Measurements from ENCODE around the gene NAT16. TPM values are rescaled to one million over a fixed set of nuclear protein-coding genes. Genes with fewer than 3 reads are reported as not detected.

NAT16 gene
- total and polyA plus RNA-seq, 2 of the 8 experiments (the other 6 are each of a cell fraction or from before 2014, with no cell fraction given), result 0.26 to 0.84 TPM

- TF ChIP-seq ATF2 (IDR thresholded peaks at IDR 0.05; ENCODE audit: low read length), result no peak
- no peak for TF ChIP-seq SIRT6 (IDR thresholded peaks at IDR 0.05; ENCODE audit: low read length)
- no peak for TF ChIP-seq CEBPB (IDR thresholded peaks at IDR 0.05; ENCODE audit: low read depth, low read length)
- TF ChIP-seq BACH1 (IDR thresholded peaks at IDR 0.05; ENCODE audit: low read length), result no peak
- no peak for TF ChIP-seq SP2 (IDR thresholded peaks at IDR 0.05; ENCODE audit: low read length)
- TF ChIP-seq BCL11A (IDR thresholded peaks at IDR 0.05; ENCODE audit: low read depth in 2 of 2, low read length in 2 of 2), result no peak
- TF ChIP-seq RBBP5 (IDR thresholded peaks at IDR 0.05; ENCODE audit: borderline replicate concordance, low read depth, low read length), result no peak
- TF ChIP-seq RXRA (IDR thresholded peaks at IDR 0.05; ENCODE audit: insufficient read depth, low read depth, low read length), result no peak
- TF ChIP-seq RNF2 (IDR thresholded peaks at IDR 0.05; ENCODE audit: borderline replicate concordance, low read depth, low read length, missing control alignments, poor library complexity, severe bottlenecking), result no peak
- TF ChIP-seq USF2 (IDR thresholded peaks at IDR 0.05; ENCODE audit: low read length), result no peak
- TF ChIP-seq SIN3A (conservative IDR thresholded peaks at IDR 0.05 in 1 of 2, IDR thresholded peaks at IDR 0.05 in 1 of 2; ENCODE audit: low read depth in 1 of 2, low read length in 2 of 2), result no peak
- no peak for TF ChIP-seq EZH2 (IDR thresholded peaks at IDR 0.05; ENCODE audit: low read depth, low read length, severe bottlenecking)
Observed at GRCh38 chr7:101155303-101155702, 24.8 kb downstream of the NAT16 start (continued).

All from H1 (cell line).